Ovary (tissue), 3 donors: Measurements from ENCODE around the gene NRXN3.

Source experiments
- EP300 ChIP-seq: sonication (generic); formaldehyde crosslinking; IDR thresholded peaks from one replicate; pipeline ENCODE4 v1.6.1; 2017; ENCODE audit warnings: antibody characterized with exemption
- TF ChIP-seq, protein P1 (sequence below), 3 donors: fragments of 450-650 bp in 2 of 3; fragments of 200-600 bp in 1 of 3; IDR thresholded peaks; one replicate each; pipeline versions ENCODE4 v1.5.1 to v1.8.0; 2016 to 2022; ENCODE audit warnings: antibody characterized with exemption in 3 of 3, mild to moderate bottlenecking in 1 of 3
- donor health status: DM: no; HTN: no; CAD: no.

DNA sequence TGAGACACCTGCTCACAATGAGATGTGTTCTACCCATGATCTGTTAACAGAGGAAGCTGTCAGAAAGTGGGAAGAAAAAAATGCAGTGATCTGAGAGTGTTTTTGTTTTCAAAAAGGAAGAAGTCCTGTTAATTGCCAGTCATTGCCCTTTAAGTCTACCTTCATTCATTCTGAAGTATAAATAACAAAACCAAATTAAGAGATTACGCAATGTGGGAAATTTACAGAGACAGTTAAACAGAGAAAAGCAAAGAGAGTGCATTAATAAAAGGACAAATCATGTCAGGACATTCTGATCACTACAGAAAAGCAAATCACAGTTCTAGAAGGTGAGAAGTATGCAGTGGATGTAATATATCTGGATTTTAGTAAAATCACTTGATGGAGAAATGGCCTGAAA, 154.2 kb downstream of the NRXN3 start:
- TF ChIP-seq, protein P1, sequence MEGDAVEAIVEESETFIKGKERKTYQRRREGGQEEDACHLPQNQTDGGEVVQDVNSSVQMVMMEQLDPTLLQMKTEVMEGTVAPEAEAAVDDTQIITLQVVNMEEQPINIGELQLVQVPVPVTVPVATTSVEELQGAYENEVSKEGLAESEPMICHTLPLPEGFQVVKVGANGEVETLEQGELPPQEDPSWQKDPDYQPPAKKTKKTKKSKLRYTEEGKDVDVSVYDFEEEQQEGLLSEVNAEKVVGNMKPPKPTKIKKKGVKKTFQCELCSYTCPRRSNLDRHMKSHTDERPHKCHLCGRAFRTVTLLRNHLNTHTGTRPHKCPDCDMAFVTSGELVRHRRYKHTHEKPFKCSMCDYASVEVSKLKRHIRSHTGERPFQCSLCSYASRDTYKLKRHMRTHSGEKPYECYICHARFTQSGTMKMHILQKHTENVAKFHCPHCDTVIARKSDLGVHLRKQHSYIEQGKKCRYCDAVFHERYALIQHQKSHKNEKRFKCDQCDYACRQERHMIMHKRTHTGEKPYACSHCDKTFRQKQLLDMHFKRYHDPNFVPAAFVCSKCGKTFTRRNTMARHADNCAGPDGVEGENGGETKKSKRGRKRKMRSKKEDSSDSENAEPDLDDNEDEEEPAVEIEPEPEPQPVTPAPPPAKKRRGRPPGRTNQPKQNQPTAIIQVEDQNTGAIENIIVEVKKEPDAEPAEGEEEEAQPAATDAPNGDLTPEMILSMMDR (IDR thresholded peaks at IDR 0.05), result no peak
- TF ChIP-seq EP300, result no peak
